Ovary (tissue), 3 donors: ENCODE results near the gene C1orf21.

ENCODE experiments used
- POLR2A ChIP-seq: fragments of 450-650 bp; IDR thresholded peaks from one replicate; pipeline ENCODE4 v1.6.1; 2017; ENCODE audit warnings: antibody characterized with exemption, mild to moderate bottlenecking, moderate library complexity
- TF ChIP-seq, protein P1 (sequence below), 3 donors: fragments of 450-650 bp in 2 of 3; fragments of 200-600 bp in 1 of 3; IDR thresholded peaks; one replicate each; pipeline versions ENCODE4 v1.5.1 to v1.8.0; 2016 to 2022; ENCODE audit warnings: antibody characterized with exemption in 3 of 3, mild to moderate bottlenecking in 1 of 3
- donor health status: DM: no; HTN: no; CAD: no.

DNA sequence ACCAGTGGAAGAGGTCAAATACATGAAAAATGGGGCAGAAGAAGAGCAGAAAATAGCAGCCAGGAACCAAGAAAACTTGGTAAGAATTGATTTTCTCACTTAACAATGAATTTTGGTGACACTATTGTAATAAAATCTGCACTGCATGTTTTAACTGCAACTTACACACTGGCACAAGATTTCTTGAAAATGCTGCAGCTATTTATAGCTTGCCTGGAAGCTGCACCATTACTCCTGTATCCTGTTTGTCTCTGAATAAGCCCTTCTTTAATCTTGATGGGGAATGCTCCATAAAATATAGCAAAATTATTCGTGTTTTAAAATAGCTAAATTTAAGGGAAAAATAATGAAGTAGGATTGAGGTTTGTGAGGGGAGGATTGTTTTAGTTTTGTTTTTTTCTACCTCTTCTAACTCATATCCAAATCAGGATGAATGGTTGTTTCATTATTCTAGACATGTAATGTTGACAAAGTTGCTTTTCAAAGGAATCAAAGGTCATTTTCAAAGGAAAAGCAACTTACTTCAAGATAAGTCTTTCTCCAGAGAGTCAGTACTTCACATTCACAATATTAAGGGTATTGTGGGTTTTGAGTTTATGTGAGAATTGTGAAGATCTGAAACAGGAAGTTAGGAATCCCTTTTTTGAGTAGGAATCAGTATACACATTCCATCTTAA, 120.9 kb downstream of the C1orf21 start:
- TF ChIP-seq, protein P1, sequence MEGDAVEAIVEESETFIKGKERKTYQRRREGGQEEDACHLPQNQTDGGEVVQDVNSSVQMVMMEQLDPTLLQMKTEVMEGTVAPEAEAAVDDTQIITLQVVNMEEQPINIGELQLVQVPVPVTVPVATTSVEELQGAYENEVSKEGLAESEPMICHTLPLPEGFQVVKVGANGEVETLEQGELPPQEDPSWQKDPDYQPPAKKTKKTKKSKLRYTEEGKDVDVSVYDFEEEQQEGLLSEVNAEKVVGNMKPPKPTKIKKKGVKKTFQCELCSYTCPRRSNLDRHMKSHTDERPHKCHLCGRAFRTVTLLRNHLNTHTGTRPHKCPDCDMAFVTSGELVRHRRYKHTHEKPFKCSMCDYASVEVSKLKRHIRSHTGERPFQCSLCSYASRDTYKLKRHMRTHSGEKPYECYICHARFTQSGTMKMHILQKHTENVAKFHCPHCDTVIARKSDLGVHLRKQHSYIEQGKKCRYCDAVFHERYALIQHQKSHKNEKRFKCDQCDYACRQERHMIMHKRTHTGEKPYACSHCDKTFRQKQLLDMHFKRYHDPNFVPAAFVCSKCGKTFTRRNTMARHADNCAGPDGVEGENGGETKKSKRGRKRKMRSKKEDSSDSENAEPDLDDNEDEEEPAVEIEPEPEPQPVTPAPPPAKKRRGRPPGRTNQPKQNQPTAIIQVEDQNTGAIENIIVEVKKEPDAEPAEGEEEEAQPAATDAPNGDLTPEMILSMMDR (IDR thresholded peaks at IDR 0.05): no peak
- TF ChIP-seq POLR2A: no peak
